Measurements from ENCODE around the gene GTF3C2. TPM values are rescaled to one million over a fixed set of nuclear protein-coding genes. Genes with fewer than 3 reads are reported as not detected.

GTF3C2 gene
- total and polyA plus RNA-seq, 4 donors, result 28.7 to 61.8 (median 43.7) TPM

GRCh38 chr2:27315122-27315521, 41.4 kb downstream of the GTF3C2 start:
- no peak for DNase-seq
- Histone ChIP-seq H3K4me3 (no peak overlapping the region), H3K27me3 (ENCODE audit: control insufficient read depth in 3 of 3, insufficient read depth in 3 of 3, low read length in 2 of 3) (no peaks in the 10 kb centered on the region), H3K4me1 (ENCODE audit: control insufficient read depth in 5 of 5, insufficient read depth in 5 of 5, low read length in 5 of 5) (peaks cover 0 to 3% (median 0%) of the 10 kb centered on the region in 5 donors), H3K9ac (ENCODE audit: insufficient read depth in 1 of 2, low read length in 2 of 2) (no peak overlapping the region), H3K9me3 (ENCODE audit: control insufficient read depth in 4 of 4, insufficient read depth in 3 of 4, low read length in 3 of 4) (no peaks in the 10 kb centered on the region), H3K36me3 (ENCODE audit: control insufficient read depth in 4 of 4, insufficient read depth in 4 of 4, low read length in 4 of 4) (peaks cover 0 to 20% (median 7%) of the 10 kb centered on the region in 4 donors), H3K27ac (ENCODE audit: low read depth in 1 of 2, low read length in 1 of 2) (no peak overlapping the region)
- WGBS, 2 donors, result 83 to 88% methylated on average over 8 of the region's 8 CpGs
- no peak for TF ChIP-seq CTCF (IDR thresholded peaks at IDR 0.05; ENCODE audit: control extremely low read depth, extremely low read depth)
- ATAC-seq (ENCODE audit: insufficient read depth, low FRiP score), result no peak

- no peak for ATAC-seq (ENCODE audit: insufficient read depth, low FRiP score)
- no peak for TF ChIP-seq CTCF (IDR thresholded peaks at IDR 0.05; ENCODE audit: control extremely low read depth, extremely low read depth)
- peaks cover 0 to 3% (median 0%) of the 10 kb centered on the region in 5 donors for H3K4me1 ChIP-seq (ENCODE audit: control insufficient read depth in 5 of 5, insufficient read depth in 5 of 5, low read length in 5 of 5)
- no peak overlapping the region for H3K9ac ChIP-seq (ENCODE audit: insufficient read depth in 1 of 2, low read length in 2 of 2)
- H3K36me3 ChIP-seq (ENCODE audit: control insufficient read depth in 4 of 4, insufficient read depth in 4 of 4, low read length in 4 of 4), result peaks cover 0 to 22% (median 8%) of the 10 kb centered on the region in 4 donors
- H3K4me3 ChIP-seq, result no peak overlapping the region
- 91 to 96% methylated on average over 9 of the region's 9 CpGs for WGBS, 2 donors
- H3K27ac ChIP-seq (ENCODE audit: low read depth in 1 of 2, low read length in 1 of 2), result no peak overlapping the region
- H3K27me3 ChIP-seq (ENCODE audit: control insufficient read depth in 3 of 3, insufficient read depth in 3 of 3, low read length in 2 of 3), result no peaks in the 10 kb centered on the region
- no peaks in the 10 kb centered on the region for H3K9me3 ChIP-seq (ENCODE audit: control insufficient read depth in 4 of 4, insufficient read depth in 3 of 4, low read length in 3 of 4)
- DNase-seq, result no peak
Observed at GRCh38 chr2:27314709-27315108, 41.9 kb downstream of the GTF3C2 start.

GRCh38 chr2:27313882-27314645, 42.5 kb downstream of the GTF3C2 start:
- no peak overlapping the region for H3K27ac ChIP-seq (ENCODE audit: low read depth in 1 of 2, low read length in 1 of 2)
- ATAC-seq (ENCODE audit: insufficient read depth, low FRiP score) (no peak), DNase-seq (no peak)
- no peak overlapping the region for H3K4me3 ChIP-seq
- TF ChIP-seq CTCF (IDR thresholded peaks at IDR 0.05; ENCODE audit: control extremely low read depth, extremely low read depth), result no peak
- H3K4me1 ChIP-seq (ENCODE audit: control insufficient read depth in 5 of 5, insufficient read depth in 5 of 5, low read length in 5 of 5), result peaks cover 0 to 3% (median 0%) of the 10 kb centered on the region in 5 donors
- peaks cover 0 to 24% (median 9%) of the 10 kb centered on the region in 4 donors for H3K36me3 ChIP-seq (ENCODE audit: control insufficient read depth in 4 of 4, insufficient read depth in 4 of 4, low read length in 4 of 4)
- no peaks in the 10 kb centered on the region for H3K9me3 ChIP-seq (ENCODE audit: control insufficient read depth in 4 of 4, insufficient read depth in 3 of 4, low read length in 3 of 4)
- no peak overlapping the region for H3K9ac ChIP-seq (ENCODE audit: insufficient read depth in 1 of 2, low read length in 2 of 2)
- 84 to 87% methylated on average over 8 of the region's 8 CpGs for WGBS, 2 donors
- H3K27me3 ChIP-seq (ENCODE audit: control insufficient read depth in 3 of 3, insufficient read depth in 3 of 3, low read length in 2 of 3), result peaks cover 0 to 4% (median 0%) of the 10 kb centered on the region in 3 donors
